Keratinocyte (primary cell): ENCODE results near the gene DMAC2L. TPM values are rescaled to one million over a fixed set of nuclear protein-coding genes. Genes with fewer than 3 reads are reported as not detected.

Experiments
- DNase-seq: peaks from one replicate; pipeline ENCODE4 v3.0.0-alpha.2; 2011; ENCODE audit warnings: low read depth, missing footprints, low spot score
- FAIRE-seq: peaks from 2 replicates; lab custom pipeline; 2011; peaks lifted over from hg19 to GRCh38; lab: Jason Lieb, UNC
- H2AFZ ChIP-seq: 2 replicates; pipeline ENCODE4 v1.6.0; 2012; ENCODE audit warnings: low read length, control low read depth, inconsistent platforms; ENCODE audit not compliant: control insufficient read depth
- H3K27ac ChIP-seq: 2 replicates; pipeline ENCODE4 v1.5.1; 2011; ENCODE audit warnings: low read length; ENCODE audit not compliant: control insufficient read depth, insufficient read depth
- H3K27me3 ChIP-seq: 3 replicates; pipeline ENCODE4 v1.6.0; 2011; ENCODE audit warnings: low read length; ENCODE audit not compliant: control insufficient read depth, insufficient read depth; ENCODE audit errors: extremely low read depth
- H3K36me3 ChIP-seq, 2 experiments: 2 replicates in 1 of 2; 3 replicates in 1 of 2; pipeline ENCODE4 v1.5.1; 2011; ENCODE audit warnings: low read length in 2 of 2, mild to moderate bottlenecking in 1 of 2; ENCODE audit not compliant: control insufficient read depth in 2 of 2, insufficient read depth in 2 of 2; ENCODE audit errors: extremely low read depth in 1 of 2
- H3K4me1 ChIP-seq: 3 replicates; pipeline ENCODE4 v1.5.1; 2011; ENCODE audit warnings: low read length; ENCODE audit not compliant: control insufficient read depth, insufficient read depth; ENCODE audit errors: extremely low read depth
- H3K4me2 ChIP-seq: 3 replicates; pipeline ENCODE4 v1.6.0; 2011; ENCODE audit warnings: low read depth, low read length; ENCODE audit not compliant: control insufficient read depth, insufficient read depth; ENCODE audit errors: extremely low read depth
- H3K4me3 ChIP-seq, 3 experiments: fragments of 200-600 bp in 1 of 3; sonication (generic) in 1 of 3; 2 replicates in 2 of 3; 3 replicates in 1 of 3; pipeline ENCODE4 v1.5.1; 2011 to 2016; ENCODE audit warnings: low read length in 3 of 3, mild to moderate bottlenecking in 3 of 3, control low read depth in 2 of 3, inconsistent platforms in 1 of 3, low read depth in 1 of 3, mixed read lengths in 1 of 3, mixed run types in 1 of 3, moderate library complexity in 1 of 3; ENCODE audit not compliant: control insufficient read depth in 2 of 3, insufficient read depth in 2 of 3; ENCODE audit errors: extremely low read depth in 1 of 3
- H3K79me2 ChIP-seq: 2 replicates; pipeline ENCODE4 v1.6.0; 2012; ENCODE audit warnings: low read length; ENCODE audit not compliant: control insufficient read depth, insufficient read depth
- H3K9ac ChIP-seq: 3 replicates; pipeline ENCODE4 v1.6.0; 2011; ENCODE audit warnings: low read length; ENCODE audit not compliant: control insufficient read depth, insufficient read depth; ENCODE audit errors: extremely low read depth
- H3K9me1 ChIP-seq: 3 replicates; pipeline ENCODE4 v1.6.0; 2011; ENCODE audit warnings: low read length; ENCODE audit not compliant: control insufficient read depth, insufficient read depth; ENCODE audit errors: extremely low read depth
- H3K9me3 ChIP-seq: 2 replicates; pipeline ENCODE4 v1.5.1; 2012; ENCODE audit warnings: low read depth, low read length; ENCODE audit not compliant: control insufficient read depth
- H4K20me1 ChIP-seq: 3 replicates; pipeline ENCODE4 v1.6.0; 2011; ENCODE audit warnings: low read length; ENCODE audit not compliant: control insufficient read depth, insufficient read depth; ENCODE audit errors: extremely low read depth
- CTCF ChIP-seq, 3 experiments: IDR thresholded peaks in 1 of 3; conservative IDR thresholded peaks in 1 of 3; optimal IDR thresholded peaks in 1 of 3; 2 replicates in 2 of 3; 3 replicates in 1 of 3; pipeline versions ENCODE3 to v1.5.1; 2011; ENCODE audit warnings: low read length in 3 of 3, mild to moderate bottlenecking in 3 of 3, moderate library complexity in 2 of 3, control low read depth in 1 of 3, inconsistent platforms in 1 of 3; ENCODE audit not compliant: insufficient read depth in 2 of 3; ENCODE audit errors: extremely low read depth in 1 of 3
- EZH2 ChIP-seq: IDR thresholded peaks from one replicate; pipeline ENCODE4 v1.6.1; 2012; ENCODE audit warnings: inconsistent platforms, mild to moderate bottlenecking, low read length, moderate library complexity
- dilution Hi-C: fragments of 300-500 bp; cut with MboI; formaldehyde crosslinking; loops from one replicate; pipeline ENCODE4 v1.7.0; 2020; ENCODE audit warnings: low sequenced_read_pairs; ENCODE audit not compliant: extremely low pct_ligation_motif_present
- polyA plus RNA-seq, 5 experiments: library from polyadenylated mRNA; depleted of rRNA in 3 of 5; stranded (reverse) in 3 of 5; stranded (forward) in 1 of 5; unstranded in 1 of 5; fragments of >200 nt; gene quantifications; 1 replicate in 1 of 5; 2 replicates in 3 of 5; 3 replicates in 1 of 5; pipeline versions ENCODE4 v1.2.1 to v1.2.3, GENCODE V29; 2011 to 2012; ENCODE audit warnings: missing spikeins in 2 of 5, low read depth in 1 of 5, low replicate concordance in 1 of 5

The DMAC2L gene
- polyA plus RNA-seq, 1 donor (not counting 4 experiments of a cell fraction or from before 2014, with no cell fraction given) = 12.4 TPM

- no peak for FAIRE-seq
- H3K9me1 ChIP-seq = no peaks in the 10 kb centered on the region
- H3K27me3 ChIP-seq = no peaks in the 10 kb centered on the region
- no peak overlapping the region for H3K27ac ChIP-seq
- TF ChIP-seq EZH2 = no peak
- no peak for TF ChIP-seq CTCF (optimal IDR thresholded peaks at IDR 0.05 in 1 of 3, IDR thresholded peaks at IDR 0.05 in 1 of 3, conservative IDR thresholded peaks at IDR 0.05 in 1 of 3; ENCODE audit: extremely low read depth in 1 of 3, insufficient read depth in 2 of 3, low read length in 3 of 3)
- dilution Hi-C loops = no loop called here
- H2AFZ ChIP-seq = no peak overlapping the region
- H3K9ac ChIP-seq = no peak overlapping the region
- H3K79me2 ChIP-seq = no peaks in the 10 kb centered on the region
- H3K4me2 ChIP-seq = no peak overlapping the region
- H3K4me1 ChIP-seq = peaks cover 10% of the 10 kb centered on the region
- no peaks in the 10 kb centered on the region for H4K20me1 ChIP-seq
- DNase-seq = no peak
- H3K4me3 ChIP-seq = no peak overlapping the region
- H3K9me3 ChIP-seq = no peaks in the 10 kb centered on the region
- H3K36me3 ChIP-seq = no peaks in the 10 kb centered on the region
Measured at GRCh38 chr14:50350975-50351374, 38.9 kb downstream of the DMAC2L start.

DNA sequence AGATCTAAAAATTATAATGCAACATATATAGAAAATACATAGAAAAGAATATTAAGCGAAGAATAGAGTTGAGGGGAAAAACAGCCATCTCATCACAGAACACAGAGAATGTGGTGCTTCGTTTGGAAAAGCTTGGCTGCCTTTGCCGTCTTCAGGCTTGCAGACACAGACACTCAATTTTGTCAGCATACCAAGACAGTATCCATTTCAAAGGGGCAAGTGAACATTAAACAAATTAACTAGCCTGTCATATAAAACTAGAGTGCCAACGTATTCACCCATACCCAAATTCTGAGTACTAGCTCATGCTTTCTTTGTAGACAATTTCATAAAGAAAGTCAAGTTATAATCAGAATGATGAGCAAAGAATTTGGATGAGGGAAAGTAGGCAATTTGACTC lies 40.5 kb downstream of the DMAC2L start:
- no peaks in the 10 kb centered on the region for H3K36me3 ChIP-seq
- H3K4me2 ChIP-seq = no peak overlapping the region
- peaks cover 4% of the 10 kb centered on the region for H3K4me1 ChIP-seq
- H3K9ac ChIP-seq = no peak overlapping the region
- TF ChIP-seq CTCF (optimal IDR thresholded peaks at IDR 0.05 in 1 of 3, IDR thresholded peaks at IDR 0.05 in 1 of 3, conservative IDR thresholded peaks at IDR 0.05 in 1 of 3; ENCODE audit: extremely low read depth in 1 of 3, insufficient read depth in 2 of 3, low read length in 3 of 3) (no peak), EZH2 (no peak)
- H3K27ac ChIP-seq = no peak overlapping the region
- H3K9me1 ChIP-seq = no peaks in the 10 kb centered on the region
- no peak overlapping the region for H3K4me3 ChIP-seq
- DNase-seq (no peak), FAIRE-seq (no peak)
- no peak overlapping the region for H2AFZ ChIP-seq
- H3K9me3 ChIP-seq = no peaks in the 10 kb centered on the region
- H4K20me1 ChIP-seq = no peaks in the 10 kb centered on the region
- no peaks in the 10 kb centered on the region for H3K79me2 ChIP-seq
- no peaks in the 10 kb centered on the region for H3K27me3 ChIP-seq
- dilution Hi-C loops = no loop called here
